ENCODE data around the gene ZNF136.

- TF ChIP-seq POLR2AphosphoS5 (IDR thresholded peaks at IDR 0.05; ENCODE audit: low read depth) (no peak), REST (IDR thresholded peaks at IDR 0.05; ENCODE audit: insufficient replicate concordance, low read depth) (no peak), GABPA (IDR thresholded peaks at IDR 0.05; ENCODE audit: low read depth) (no peak)
- TF ChIP-seq, protein P1, sequence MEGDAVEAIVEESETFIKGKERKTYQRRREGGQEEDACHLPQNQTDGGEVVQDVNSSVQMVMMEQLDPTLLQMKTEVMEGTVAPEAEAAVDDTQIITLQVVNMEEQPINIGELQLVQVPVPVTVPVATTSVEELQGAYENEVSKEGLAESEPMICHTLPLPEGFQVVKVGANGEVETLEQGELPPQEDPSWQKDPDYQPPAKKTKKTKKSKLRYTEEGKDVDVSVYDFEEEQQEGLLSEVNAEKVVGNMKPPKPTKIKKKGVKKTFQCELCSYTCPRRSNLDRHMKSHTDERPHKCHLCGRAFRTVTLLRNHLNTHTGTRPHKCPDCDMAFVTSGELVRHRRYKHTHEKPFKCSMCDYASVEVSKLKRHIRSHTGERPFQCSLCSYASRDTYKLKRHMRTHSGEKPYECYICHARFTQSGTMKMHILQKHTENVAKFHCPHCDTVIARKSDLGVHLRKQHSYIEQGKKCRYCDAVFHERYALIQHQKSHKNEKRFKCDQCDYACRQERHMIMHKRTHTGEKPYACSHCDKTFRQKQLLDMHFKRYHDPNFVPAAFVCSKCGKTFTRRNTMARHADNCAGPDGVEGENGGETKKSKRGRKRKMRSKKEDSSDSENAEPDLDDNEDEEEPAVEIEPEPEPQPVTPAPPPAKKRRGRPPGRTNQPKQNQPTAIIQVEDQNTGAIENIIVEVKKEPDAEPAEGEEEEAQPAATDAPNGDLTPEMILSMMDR (IDR thresholded peaks at IDR 0.05; ENCODE audit: insufficient read depth, low read length), result no peak
These were observed 35.2 kb downstream of the ZNF136 start for GRCh38 chr19:12198136-12198535.

All from HL-60 (cell line).